Smooth muscle cell (in vitro differentiated cells): ENCODE results near the gene FXYD5. TPM values are rescaled to one million over a fixed set of nuclear protein-coding genes. Genes with fewer than 3 reads are reported as not detected.

Experiments used
- DNase-seq: peaks from one replicate; lab custom pipeline; 2025; ENCODE audit not compliant: unreplicated experiment; lab: John Stamatoyannopoulos, UW
- H2AFZ ChIP-seq: fragments of 200-600 bp; sonication (generic); 2 replicates; pipeline ENCODE4 v1.6.0; 2016; ENCODE audit warnings: antibody characterized with exemption, low read depth, mild to moderate bottlenecking
- H3F3A ChIP-seq: fragments of 200-600 bp; sonication (generic); 2 replicates; pipeline ENCODE4 v1.6.0; 2017; ENCODE audit warnings: antibody characterized with exemption, low read depth
- H3K27ac ChIP-seq: fragments of 200-600 bp; sonication (generic); 2 replicates; pipeline ENCODE4 v1.5.1; 2016; ENCODE audit warnings: low read depth, mild to moderate bottlenecking
- H3K27me3 ChIP-seq: fragments of 200-600 bp; sonication (generic); 2 replicates; pipeline ENCODE4 v1.6.1; 2016; ENCODE audit warnings: low read depth, mild to moderate bottlenecking
- H3K36me3 ChIP-seq: fragments of 200-600 bp; sonication (generic); 2 replicates; pipeline ENCODE4 v1.5.1; 2016; ENCODE audit warnings: low read depth
- H3K4me1 ChIP-seq: fragments of 200-600 bp; sonication (generic); 2 replicates; pipeline ENCODE4 v1.5.1; 2016; ENCODE audit warnings: low read depth
- H3K4me2 ChIP-seq: fragments of 200-600 bp; sonication (generic); 2 replicates; pipeline ENCODE4 v1.6.0; 2016; ENCODE audit warnings: mild to moderate bottlenecking
- H3K4me3 ChIP-seq: fragments of 200-600 bp; sonication (generic); 2 replicates; pipeline ENCODE4 v1.5.1; 2016; ENCODE audit warnings: mild to moderate bottlenecking
- H3K79me2 ChIP-seq: fragments of 200-600 bp; sonication (generic); 2 replicates; pipeline ENCODE4 v1.6.0; 2016; ENCODE audit warnings: low read depth, mild to moderate bottlenecking
- H3K9ac ChIP-seq: fragments of 200-600 bp; sonication (generic); 2 replicates; pipeline ENCODE4 v1.6.0; 2016; ENCODE audit warnings: low read depth
- H3K9me3 ChIP-seq: fragments of 200-600 bp; sonication (generic); replicated peaks from 2 replicates; pipeline ENCODE4 v1.5.1; 2016; ENCODE audit warnings: low read depth
- H4K20me1 ChIP-seq: fragments of 200-600 bp; sonication (generic); 2 replicates; pipeline ENCODE4 v1.6.0; 2016; ENCODE audit warnings: low read depth
- WGBS: methylation state at CpG from one replicate; pipeline ENCODE4 v1.1.7; 2016; ENCODE audit warnings: low lambda C conversion rate; 5-methylcytosine and 5-hydroxymethylcytosine counted together
- polyA plus RNA-seq: library from polyadenylated mRNA; unstranded; fragments of >200 nt; fragmentation: Nextera tagmentation; extraction: Ambion mirVana; gene quantifications from 2 replicates; pipeline ENCODE4 v1.2.1, GENCODE V29; 2016
- total RNA-seq: library from RNA; depleted of rRNA; stranded (reverse); fragments of >200 nt; gene quantifications from 2 replicates; pipeline ENCODE4 v1.2.3, GENCODE V29; 2014
- TF ChIP-seq, protein P1 (sequence below): fragments of 200-600 bp; sonication (generic); IDR thresholded peaks from 2 replicates; pipeline ENCODE4 v1.5.1; 2017; ENCODE audit warnings: borderline replicate concordance, mild to moderate bottlenecking, antibody characterized with exemption; ENCODE audit not compliant: insufficient read depth, poor library complexity, severe bottlenecking

The FXYD5 gene
- total and polyA plus RNA-seq, 2 experiments from 2014 or later, result 133 to 205 TPM

DNA sequence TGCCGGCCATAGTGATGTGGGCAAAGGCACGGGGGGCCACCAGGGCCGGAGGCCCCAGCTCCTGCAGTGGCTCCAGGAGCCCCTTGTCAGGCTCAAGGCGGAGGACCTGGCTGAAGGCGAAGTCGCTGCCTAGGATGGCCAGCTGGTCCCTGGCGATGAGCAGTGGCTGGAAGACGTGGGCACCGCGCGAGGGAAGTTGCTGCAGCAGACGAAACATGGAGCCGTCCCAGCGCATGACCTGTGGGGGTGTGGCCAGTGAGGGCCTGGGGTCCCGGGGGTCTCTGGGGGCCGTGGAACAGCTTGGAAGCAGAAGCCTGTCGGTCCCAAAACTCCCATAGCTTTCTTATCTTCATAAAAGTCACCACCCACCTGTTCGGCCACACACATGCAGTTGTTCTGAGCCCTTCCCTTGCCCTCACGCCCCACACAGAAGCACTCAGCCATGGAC is 29.2 kb upstream of the FXYD5 start:
- Histone ChIP-seq H4K20me1 (no peaks in the 10 kb centered on the region), H3K27me3 (no peaks in the 10 kb centered on the region), H3K79me2 (no peaks in the 10 kb centered on the region), H3K4me1 (peaks cover 10% of the 10 kb centered on the region), H3K36me3 (no peaks in the 10 kb centered on the region), H3F3A (no peaks in the 10 kb centered on the region), H3K4me3 (no peak overlapping the region), H2AFZ (no peak overlapping the region), H3K27ac (no peak overlapping the region), H3K9me3 (no peaks in the 10 kb centered on the region), H3K4me2 (no peak overlapping the region), H3K9ac (no peak overlapping the region)
- TF ChIP-seq, protein P1, sequence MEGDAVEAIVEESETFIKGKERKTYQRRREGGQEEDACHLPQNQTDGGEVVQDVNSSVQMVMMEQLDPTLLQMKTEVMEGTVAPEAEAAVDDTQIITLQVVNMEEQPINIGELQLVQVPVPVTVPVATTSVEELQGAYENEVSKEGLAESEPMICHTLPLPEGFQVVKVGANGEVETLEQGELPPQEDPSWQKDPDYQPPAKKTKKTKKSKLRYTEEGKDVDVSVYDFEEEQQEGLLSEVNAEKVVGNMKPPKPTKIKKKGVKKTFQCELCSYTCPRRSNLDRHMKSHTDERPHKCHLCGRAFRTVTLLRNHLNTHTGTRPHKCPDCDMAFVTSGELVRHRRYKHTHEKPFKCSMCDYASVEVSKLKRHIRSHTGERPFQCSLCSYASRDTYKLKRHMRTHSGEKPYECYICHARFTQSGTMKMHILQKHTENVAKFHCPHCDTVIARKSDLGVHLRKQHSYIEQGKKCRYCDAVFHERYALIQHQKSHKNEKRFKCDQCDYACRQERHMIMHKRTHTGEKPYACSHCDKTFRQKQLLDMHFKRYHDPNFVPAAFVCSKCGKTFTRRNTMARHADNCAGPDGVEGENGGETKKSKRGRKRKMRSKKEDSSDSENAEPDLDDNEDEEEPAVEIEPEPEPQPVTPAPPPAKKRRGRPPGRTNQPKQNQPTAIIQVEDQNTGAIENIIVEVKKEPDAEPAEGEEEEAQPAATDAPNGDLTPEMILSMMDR, result no peak
- WGBS, result 95% methylated on average over 18 of the region's 19 CpGs
- no peak for DNase-seq

DNA sequence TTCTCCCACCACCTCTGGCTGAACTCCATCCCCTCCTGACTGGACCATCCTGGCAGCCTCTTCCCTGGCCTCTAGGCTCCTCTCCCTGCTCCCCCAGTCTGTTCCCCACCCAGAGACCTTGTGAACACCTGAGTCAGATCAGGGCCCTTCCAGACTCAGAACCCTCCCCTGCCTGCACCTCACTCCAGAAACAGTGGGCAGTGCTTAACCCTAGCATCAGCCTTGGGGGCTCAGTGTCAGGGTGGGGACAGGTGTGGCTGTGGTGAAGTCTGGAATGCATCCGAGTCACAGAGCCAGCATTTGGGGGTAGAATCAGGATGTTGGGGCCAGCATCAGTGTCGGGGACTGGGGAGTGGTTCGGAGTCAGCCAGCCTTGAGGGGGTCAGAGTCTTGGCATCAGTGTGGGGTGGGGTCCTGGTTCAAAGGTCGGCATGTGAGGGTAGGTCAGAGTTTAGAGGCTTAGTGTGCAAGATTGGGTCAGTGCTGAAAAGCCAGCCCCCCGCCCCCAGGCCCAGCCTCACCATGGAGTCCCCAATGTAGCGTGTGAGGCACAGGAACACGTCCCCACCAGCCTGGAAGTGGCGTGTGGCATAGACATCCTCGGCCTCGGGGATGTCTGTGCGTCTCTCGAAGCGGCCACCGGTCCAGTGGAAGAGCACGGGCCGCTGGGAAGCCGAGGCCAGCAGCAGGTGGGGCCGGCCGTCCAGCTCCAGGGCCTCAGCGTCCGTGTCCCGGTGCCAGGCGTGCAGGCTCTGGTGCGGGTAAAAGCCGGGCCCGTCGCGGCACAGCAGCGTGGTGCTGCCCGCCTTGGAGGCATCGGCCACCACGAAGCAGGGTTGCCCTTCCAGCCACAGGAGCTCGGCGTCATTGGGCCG is 28.5 kb upstream of the FXYD5 start:
- Histone ChIP-seq H3F3A (no peaks in the 10 kb centered on the region), H3K9me3 (no peaks in the 10 kb centered on the region), H2AFZ (no peak overlapping the region), H3K4me2 (no peak overlapping the region), H3K4me3 (no peak overlapping the region), H3K9ac (no peak overlapping the region), H4K20me1 (no peaks in the 10 kb centered on the region), H3K27ac (no peak overlapping the region), H3K79me2 (no peaks in the 10 kb centered on the region), H3K36me3 (no peaks in the 10 kb centered on the region), H3K4me1 (peaks cover 10% of the 10 kb centered on the region), H3K27me3 (no peaks in the 10 kb centered on the region)
- no peak for DNase-seq
- TF ChIP-seq, protein P1, result no peak
- 95% methylated on average over 33 of the region's 35 CpGs for WGBS

DNA sequence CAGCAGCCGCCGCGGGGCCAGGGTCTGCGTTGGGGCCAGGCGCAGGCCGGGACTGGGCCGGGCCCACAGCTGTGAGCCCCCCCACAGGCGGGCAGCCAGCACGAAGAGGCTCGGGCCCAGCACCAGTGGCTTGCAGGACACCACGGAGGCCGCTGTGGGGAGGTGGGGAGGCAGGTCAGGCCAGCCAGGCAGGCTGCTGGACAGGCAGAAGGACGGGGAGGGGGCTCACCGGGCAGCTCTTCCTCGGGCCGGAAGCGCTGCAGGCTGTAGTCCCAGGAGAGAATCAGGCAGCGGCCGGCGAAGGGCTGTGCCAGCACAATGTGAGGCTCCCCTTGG is 27.9 kb upstream of the FXYD5 start:
- no peaks in the 10 kb centered on the region for H3K36me3 ChIP-seq
- H3K4me3 ChIP-seq, result no peak overlapping the region
- no peaks in the 10 kb centered on the region for H3K27me3 ChIP-seq
- TF ChIP-seq, protein P1, result no peak
- no peaks in the 10 kb centered on the region for H4K20me1 ChIP-seq
- H3F3A ChIP-seq, result no peaks in the 10 kb centered on the region
- no peak overlapping the region for H3K9ac ChIP-seq
- H3K27ac ChIP-seq, result no peak overlapping the region
- H2AFZ ChIP-seq, result no peak overlapping the region
- WGBS, result 87% methylated on average over 16 of the region's 20 CpGs
- H3K4me2 ChIP-seq, result no peak overlapping the region
- no peak for DNase-seq
- no peaks in the 10 kb centered on the region for H3K9me3 ChIP-seq
- H3K79me2 ChIP-seq, result no peaks in the 10 kb centered on the region
- H3K4me1 ChIP-seq, result peaks cover 10% of the 10 kb centered on the region

DNA sequence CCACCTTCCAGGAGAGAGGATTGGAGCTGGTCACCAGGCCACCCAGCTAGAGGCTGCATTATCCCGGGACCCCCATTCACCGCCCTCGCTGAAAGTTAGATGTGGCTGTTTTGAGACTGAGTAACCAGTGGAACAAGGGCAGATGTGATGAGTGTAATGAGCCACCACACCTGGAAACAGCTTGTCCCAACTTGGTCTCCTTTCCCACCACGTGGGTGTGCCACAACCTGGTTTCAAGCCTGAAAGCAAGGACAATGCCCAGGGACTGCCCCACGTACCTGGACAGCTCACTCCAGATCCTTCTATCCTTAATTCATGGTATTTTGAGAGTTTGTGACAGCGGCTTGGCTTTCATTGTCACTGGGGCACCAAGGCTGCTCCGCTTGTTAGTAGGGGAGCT is 26.7 kb upstream of the FXYD5 start:
- no peaks in the 10 kb centered on the region for H3K79me2 ChIP-seq
- no peak overlapping the region for H3K27ac ChIP-seq
- 84% methylated on average over 7 of the region's 7 CpGs for WGBS
- TF ChIP-seq, protein P1, result no peak
- no peak overlapping the region for H3K4me3 ChIP-seq
- no peak overlapping the region for H3K9ac ChIP-seq
- H2AFZ ChIP-seq, result no peak overlapping the region
- no peaks in the 10 kb centered on the region for H3K9me3 ChIP-seq
- H3F3A ChIP-seq, result no peaks in the 10 kb centered on the region
- H3K4me1 ChIP-seq, result peaks cover 7% of the 10 kb centered on the region
- H3K27me3 ChIP-seq, result no peaks in the 10 kb centered on the region
- no peaks in the 10 kb centered on the region for H3K36me3 ChIP-seq
- no peak overlapping the region for H3K4me2 ChIP-seq
- DNase-seq, result no peak
- H4K20me1 ChIP-seq, result no peaks in the 10 kb centered on the region
